Activated naive CD4-positive, alpha-beta T cell treated with anti-CD3 and anti-CD28 coated beads, Interleukin-2, amount 50 U/mL, for 72 hours (primary cell): ENCODE results near the gene TRIP12. TPM values are rescaled to one million over a fixed set of nuclear protein-coding genes. Genes with fewer than 3 reads are reported as not detected.

Experiments used
- ATAC-seq, 2 donors: fragments of 150-1000 bp; cut with Tn5 transposase; 2 replicates each; pipeline ENCODE4 v1.10.0; 2021; ENCODE audit warnings: mild to moderate bottlenecking in 2 of 2, moderate library complexity in 2 of 2
- DNase-seq, 2 donors: peaks; one replicate each; pipeline ENCODE4 v3.0.0; 2021 to 2022; ENCODE audit warnings: low spot score in 2 of 2
- H3K27ac Mint-ChIP-seq, 2 donors: one replicate each; pipeline ENCODE4 v1.8.0; 2022; ENCODE audit warnings: mild to moderate bottlenecking in 2 of 2, mixed read lengths in 2 of 2
- H3K36me3 Mint-ChIP-seq, 2 donors: one replicate each; pipeline ENCODE4 v1.8.0; 2022; ENCODE audit warnings: mixed read lengths in 2 of 2
- H3K9me3 Mint-ChIP-seq, 2 donors: one replicate each; pipeline ENCODE4 v1.8.0; 2022; ENCODE audit warnings: mixed read lengths in 2 of 2
- total RNA-seq, 2 donors: library from RNA; stranded (reverse); gene quantifications; one replicate each; pipeline ENCODE4 v1.2.3, GENCODE V29; 2022

TRIP12 gene
- total RNA-seq, 2 donors from 2014 or later, result 213 to 262 TPM

DNA sequence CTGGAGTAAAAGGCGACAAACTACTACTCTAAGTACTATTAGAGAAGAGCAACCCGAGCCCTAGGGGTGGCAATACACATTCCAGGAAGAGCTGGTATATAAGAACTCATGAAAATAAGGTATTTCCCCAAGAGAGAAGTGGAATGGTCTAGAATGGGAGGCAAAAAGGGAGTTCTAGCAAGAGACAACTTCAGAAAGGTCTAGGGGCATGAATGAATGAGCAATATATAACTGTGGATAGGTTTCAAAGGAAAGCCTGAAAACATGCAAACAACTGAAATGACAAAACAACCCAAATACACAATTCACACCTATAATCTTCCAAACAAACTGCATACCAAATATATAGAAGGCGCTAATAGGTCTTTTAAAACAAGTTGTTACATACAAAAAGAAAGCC is 22.2 kb downstream of the TRIP12 start:
- H3K27ac Mint-ChIP-seq, result no peak overlapping the region
- H3K36me3 Mint-ChIP-seq, result peaks cover 7 to 20% of the 10 kb centered on the region in 2 donors
- H3K9me3 Mint-ChIP-seq, result no peaks in the 10 kb centered on the region
- peak in 1 of 2 donors; percentile 66 for ATAC-seq
- DNase-seq, result no peak

DNA sequence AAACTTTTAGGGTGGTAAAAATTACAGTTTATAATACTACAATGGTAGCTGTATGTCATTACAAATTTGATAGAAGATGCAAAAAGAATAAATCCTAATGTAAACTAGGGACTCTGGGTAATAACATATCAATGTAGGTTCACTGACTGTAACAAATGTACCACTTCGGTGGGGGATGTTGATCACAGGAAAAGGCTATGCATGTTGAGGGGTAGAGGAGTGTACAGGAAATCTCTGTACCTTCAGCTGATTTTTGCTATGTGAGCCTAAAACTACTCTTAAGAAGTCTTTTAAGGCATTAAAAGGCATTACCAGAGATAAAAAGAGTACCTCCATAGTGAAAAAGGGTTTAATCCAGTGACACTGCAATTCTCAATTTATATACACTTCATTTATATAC is 25.0 kb downstream of the TRIP12 start:
- no peak for DNase-seq
- ATAC-seq, result no peak
- Mint-ChIP-seq H3K27ac (no peak overlapping the region), H3K9me3 (no peaks in the 10 kb centered on the region), H3K36me3 (peaks cover 0 to 5% of the 10 kb centered on the region in 2 donors)

DNA sequence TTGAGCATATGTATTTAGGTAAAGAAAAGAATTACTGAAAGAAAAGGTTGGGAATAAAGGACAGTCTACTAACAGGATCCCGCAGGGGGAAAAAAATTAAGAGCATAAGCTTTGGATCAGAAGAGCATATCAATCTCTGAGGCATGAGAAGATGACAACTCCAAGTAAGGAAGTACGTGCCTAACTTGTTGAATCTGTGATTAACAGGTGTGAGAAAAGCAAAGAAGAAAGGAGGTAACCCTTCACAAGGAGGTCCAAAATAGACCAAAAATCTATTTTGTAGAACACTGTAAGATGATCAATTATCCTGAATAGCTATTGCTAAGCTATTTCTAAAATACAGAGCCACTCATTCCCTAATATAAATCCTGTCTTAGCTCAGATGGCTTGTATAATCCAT is 32.8 kb downstream of the TRIP12 start:
- no peaks in the 10 kb centered on the region for H3K9me3 Mint-ChIP-seq
- DNase-seq (no peak), ATAC-seq (no peak)
- H3K36me3 Mint-ChIP-seq, result peaks cover 5 to 7% of the 10 kb centered on the region in 2 donors
- no peak overlapping the region for H3K27ac Mint-ChIP-seq

DNA sequence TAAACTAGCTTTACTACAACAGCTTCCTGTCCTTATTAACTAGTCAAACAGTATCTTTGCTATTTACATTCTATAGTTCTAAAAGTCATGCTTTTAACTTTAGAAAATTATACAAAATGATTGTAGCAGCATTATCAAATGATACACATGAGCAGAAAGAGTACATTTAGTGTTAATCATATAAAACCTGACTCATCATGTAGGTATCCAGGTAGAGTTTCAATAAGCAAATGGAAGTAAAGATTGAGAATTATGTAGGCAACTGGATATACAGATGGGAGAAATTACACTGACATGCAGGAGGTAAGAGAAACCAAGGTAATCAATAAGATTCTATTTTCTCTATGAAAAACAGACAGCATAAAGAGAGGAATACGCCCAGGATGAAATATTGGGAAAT is 33.8 kb downstream of the TRIP12 start:
- H3K9me3 Mint-ChIP-seq, result no peaks in the 10 kb centered on the region
- H3K36me3 Mint-ChIP-seq, result peaks cover 5 to 7% of the 10 kb centered on the region in 2 donors
- DNase-seq, result no peak
- peak overlapping the region in 1 of 2 donors; percentile 6 for H3K27ac Mint-ChIP-seq
- no peak for ATAC-seq

DNA sequence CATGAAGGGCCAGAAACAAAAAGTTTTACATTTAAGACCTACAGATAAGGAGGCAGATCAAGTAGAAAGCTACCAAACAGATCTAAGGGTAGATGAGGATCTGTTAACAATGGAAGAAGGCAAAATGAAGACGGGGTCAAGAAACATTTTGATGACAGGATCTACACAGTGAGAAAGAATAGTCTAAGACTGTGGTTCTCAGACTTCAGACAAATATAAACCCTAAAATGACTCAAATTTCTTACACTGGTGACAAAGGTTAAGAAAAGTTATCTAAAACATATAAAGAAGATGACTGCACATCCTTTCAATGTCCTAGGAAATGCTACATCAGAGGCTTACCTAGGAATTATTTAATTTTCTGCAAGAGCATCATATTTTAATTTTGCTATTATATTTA is 34.4 kb downstream of the TRIP12 start:
- H3K27ac Mint-ChIP-seq, result no peak overlapping the region
- H3K9me3 Mint-ChIP-seq, result no peaks in the 10 kb centered on the region
- peaks cover 5 to 7% of the 10 kb centered on the region in 2 donors for H3K36me3 Mint-ChIP-seq
- ATAC-seq, result peak in 1 of 2 donors; percentile 62
- DNase-seq, result no peak

DNA sequence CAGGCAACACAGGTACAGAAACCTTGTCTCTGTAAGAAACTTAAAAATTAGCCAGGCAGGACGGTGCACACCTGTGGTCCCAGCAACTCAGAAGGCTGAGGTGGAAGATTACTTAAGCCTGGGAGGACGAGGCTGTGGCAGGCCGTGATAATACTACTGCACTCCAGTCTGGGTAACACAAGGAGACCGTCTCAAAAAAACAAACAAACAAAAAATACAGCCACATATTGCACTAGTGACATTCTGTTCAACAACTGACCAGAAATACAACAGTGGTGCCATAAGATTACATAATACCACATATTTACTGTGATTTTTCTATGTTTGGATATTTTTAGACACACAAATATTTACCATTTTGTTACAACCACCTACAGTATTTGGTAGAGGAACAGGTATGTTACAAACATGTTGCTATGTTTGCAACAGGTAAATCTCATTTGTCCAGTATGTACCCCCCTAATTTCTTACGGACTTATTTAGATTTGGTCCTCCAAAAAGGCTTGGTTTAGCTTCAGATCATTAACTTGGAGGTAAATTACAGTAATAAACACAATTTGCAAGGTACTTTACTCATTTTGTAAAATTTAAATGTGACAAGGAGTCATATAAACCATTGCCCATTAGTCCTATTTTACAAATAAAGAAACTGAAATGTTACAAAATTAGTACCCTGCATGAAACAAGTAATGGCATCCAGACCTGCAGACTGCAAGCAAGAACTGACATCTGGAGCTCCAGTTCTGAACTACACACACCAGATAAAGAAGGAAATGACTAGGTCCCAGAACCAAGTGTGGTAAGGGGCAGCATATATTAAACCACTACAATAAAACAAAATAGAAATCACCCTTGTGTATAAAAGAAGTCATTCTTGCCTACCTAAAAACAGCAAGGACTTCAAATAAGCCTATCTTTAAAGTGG is 36.8 kb downstream of the TRIP12 start:
- peak; percentile 31 to 92 for ATAC-seq
- no peaks in the 10 kb centered on the region for H3K9me3 Mint-ChIP-seq
- peaks cover 5 to 7% of the 10 kb centered on the region in 2 donors for H3K36me3 Mint-ChIP-seq
- DNase-seq, result no peak
- no peak overlapping the region for H3K27ac Mint-ChIP-seq

DNA sequence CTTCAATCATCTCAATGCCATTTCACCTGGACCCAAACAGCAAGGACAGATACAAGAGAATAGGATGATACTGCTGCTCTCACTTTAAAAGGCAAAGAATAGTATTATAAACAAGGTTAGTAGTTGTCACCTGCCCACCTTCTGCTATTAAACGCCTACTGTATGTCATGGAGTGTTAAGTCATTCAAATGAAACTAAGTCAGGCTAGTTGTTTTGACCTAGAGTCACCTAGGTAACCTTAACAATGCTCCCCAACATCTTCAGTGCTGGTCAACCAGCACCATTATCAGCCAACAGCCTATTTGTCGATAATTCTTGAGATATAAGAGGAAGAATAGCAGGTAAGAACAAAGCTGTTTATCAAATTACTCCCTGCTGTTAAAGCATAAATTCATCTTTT is 39.2 kb downstream of the TRIP12 start:
- Mint-ChIP-seq H3K9me3 (no peaks in the 10 kb centered on the region), H3K36me3 (peaks cover 7% of the 10 kb centered on the region in 2 donors), H3K27ac (no peak overlapping the region)
- ATAC-seq (no peak), DNase-seq (no peak)

DNA sequence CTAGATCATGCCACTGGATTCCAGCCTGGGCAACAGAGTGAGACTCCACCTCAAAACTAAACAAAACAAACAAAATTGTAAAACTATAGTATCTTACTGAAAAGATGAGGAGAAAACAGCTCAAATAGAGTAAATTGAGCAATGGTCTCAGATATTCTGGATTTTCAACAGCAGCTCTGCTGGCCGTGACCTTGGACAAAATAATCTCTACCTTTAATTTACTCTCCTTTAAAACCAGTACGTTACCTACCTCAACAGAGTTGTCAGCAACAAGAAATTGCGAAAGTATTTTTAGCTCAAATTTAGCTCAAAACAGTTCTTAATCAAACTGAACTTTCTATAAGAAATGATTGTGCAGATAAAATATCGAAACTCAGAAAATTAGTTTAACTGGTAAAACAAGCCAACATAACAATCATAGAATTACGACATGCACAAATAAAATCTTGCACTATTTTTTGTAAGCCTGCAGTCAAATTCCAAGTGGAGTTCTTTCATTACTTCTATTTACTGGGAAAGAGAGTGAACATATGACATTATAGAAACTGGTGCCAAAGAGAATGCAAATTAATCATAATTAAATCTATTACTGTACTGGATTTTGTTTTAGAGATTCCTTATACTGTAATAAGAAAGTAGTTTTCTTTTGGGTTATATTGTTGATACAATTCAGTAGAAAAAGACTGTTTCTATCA is 40.8 kb downstream of the TRIP12 start:
- no peak for DNase-seq
- H3K27ac Mint-ChIP-seq, result no peak overlapping the region
- no peak for ATAC-seq
- peaks cover 7% of the 10 kb centered on the region in 2 donors for H3K36me3 Mint-ChIP-seq
- H3K9me3 Mint-ChIP-seq, result no peaks in the 10 kb centered on the region

DNA sequence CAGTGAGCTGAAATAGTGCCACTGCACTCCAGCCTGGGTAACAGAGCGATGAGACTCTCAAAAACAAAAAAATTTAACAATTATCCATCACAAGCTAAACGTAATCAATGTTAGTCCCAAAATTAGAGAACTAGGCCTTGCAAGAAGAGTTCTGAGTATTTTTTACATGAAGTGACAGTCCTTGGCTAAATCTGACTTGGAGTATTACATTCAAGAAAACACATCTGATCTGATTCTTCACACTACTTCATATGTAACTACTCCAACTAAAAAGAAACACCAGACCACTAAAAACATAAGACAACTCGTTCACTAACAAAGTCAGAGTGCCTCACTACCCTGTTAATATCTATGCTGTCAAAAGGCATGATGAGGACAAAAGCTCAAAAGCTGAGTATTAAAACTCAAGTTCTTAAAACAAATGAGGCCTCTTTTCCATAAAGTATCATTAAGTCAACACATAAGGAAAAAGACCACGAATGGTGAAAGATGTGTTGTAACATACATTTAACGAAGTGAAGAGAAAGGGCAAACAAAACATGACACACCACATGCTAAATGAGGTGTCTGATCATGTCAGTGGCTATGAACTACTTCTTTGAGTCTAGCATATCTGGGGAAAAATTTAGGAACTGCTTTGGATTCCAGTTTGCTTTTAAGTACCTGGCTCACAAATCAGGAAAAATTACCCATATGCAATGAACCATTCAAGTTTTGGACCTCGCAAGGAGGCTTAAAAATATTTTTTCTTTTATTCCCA is 42.4 kb downstream of the TRIP12 start:
- DNase-seq, result no peak
- Mint-ChIP-seq H3K9me3 (no peaks in the 10 kb centered on the region), H3K36me3 (peaks cover 7% of the 10 kb centered on the region in 2 donors), H3K27ac (no peak overlapping the region)
- ATAC-seq, result no peak

DNA sequence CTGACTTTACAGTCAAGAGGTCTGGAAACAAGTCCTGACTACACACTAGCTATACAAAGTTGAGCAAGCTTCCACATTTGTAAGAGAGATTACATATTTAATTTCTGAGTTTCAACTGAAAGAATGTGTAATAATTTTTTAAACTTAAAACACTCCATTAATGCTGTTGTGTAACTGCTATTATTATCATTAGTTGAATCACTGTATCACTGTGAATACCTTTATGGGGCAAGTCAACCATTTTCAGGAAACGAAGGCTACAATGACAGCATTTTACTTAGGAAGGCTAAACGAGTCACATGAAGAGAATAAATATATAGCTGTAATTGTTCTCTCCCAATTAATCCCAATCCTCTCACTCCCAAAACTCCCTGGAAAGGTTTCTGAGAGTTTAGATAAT is 46.3 kb downstream of the TRIP12 start:
- H3K9me3 Mint-ChIP-seq, result no peaks in the 10 kb centered on the region
- H3K36me3 Mint-ChIP-seq, result peaks cover 7 to 24% of the 10 kb centered on the region in 2 donors
- no peak for ATAC-seq
- no peak overlapping the region for H3K27ac Mint-ChIP-seq
- no peak for DNase-seq

DNA sequence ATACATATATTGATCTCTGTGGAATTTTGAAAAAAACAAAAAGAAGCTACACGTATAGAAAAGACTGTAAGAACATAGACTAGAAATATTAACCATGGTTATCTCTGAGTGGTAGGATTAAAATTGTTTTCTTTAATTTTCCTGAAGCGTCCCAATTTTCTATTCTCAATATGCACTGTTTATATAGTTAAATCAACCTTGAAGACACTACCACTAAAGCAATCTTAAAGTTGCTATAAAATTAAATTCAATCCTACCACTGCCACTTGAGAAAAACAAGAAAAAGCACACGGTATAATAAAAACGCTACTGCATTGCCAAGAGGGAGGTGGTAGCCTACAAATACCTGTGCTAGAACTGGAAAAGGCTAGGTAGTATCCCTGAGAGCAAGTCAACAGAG is 47.2 kb downstream of the TRIP12 start:
- Mint-ChIP-seq H3K36me3 (peaks cover 15 to 33% of the 10 kb centered on the region in 2 donors), H3K27ac (no peak overlapping the region), H3K9me3 (no peaks in the 10 kb centered on the region)
- DNase-seq (no peak), ATAC-seq (no peak)

DNA sequence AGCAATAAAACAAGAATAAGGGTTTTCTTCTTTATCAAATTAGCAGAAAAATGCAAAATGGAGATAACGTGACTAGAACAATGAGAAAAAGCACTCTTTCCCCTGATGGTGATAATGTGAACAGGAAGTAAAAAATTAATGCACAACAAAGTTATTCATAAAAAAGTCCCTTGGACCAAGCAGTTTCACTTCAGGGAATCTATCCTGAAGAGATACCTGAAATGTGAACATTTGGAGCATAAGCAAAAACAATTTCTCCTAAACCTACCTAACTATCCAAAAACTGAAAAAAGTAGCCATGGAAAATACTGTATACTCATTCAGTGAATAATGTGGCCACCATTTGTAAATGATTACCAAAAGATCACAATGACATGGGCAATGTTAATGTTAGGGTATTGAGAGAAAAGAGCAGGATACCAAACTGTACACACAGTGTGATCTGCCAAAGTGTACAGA is 48.7 kb downstream of the TRIP12 start:
- H3K27ac Mint-ChIP-seq, result no peak overlapping the region
- ATAC-seq, result no peak
- no peaks in the 10 kb centered on the region for H3K9me3 Mint-ChIP-seq

DNA sequence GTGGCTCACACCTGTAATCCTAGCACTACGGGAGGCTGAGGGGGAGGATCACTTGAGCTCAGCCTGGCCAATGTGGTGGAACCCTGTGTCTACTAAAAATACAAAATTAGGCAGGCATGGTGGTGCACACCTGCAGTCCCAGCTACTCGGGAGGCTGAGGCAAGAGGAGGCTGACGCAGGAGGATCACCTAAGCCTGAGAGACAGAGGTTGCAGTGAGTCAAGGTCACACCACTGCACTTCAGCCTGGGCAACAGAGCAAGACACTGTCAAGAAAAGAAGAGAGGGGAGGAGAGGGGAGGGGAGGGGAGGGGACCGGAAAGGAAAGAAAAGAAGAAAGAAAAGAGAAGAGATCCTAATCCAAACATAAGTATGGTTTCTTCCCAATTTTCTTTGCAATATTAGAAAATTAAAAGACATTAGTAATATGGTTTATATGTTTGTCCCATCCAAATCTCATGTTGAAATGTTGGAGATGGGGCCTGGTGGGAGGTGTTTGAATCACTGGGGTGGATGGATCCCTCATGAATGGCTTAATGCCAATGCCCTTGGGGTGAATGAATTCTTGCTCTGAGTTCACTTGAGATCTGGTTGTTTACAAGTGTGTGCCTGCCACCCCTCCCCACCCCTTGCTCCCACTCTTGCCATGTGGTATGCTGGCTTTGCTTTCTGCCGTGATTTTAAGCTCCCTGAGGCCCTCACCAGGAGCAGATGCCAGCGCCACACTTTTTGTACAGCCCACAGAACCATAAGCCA is 50.7 kb downstream of the TRIP12 start:
- H3K27ac Mint-ChIP-seq, result no peak overlapping the region
- no peaks in the 10 kb centered on the region for H3K9me3 Mint-ChIP-seq
- ATAC-seq, result no peak
- H3K36me3 Mint-ChIP-seq, result peaks cover 14 to 38% of the 10 kb centered on the region in 2 donors
- DNase-seq, result no peak

More for the DNA sequence above, 48.7 kb downstream of the TRIP12 start:
- peaks cover 14 to 38% of the 10 kb centered on the region in 2 donors for H3K36me3 Mint-ChIP-seq
- DNase-seq, result no peak

DNA sequence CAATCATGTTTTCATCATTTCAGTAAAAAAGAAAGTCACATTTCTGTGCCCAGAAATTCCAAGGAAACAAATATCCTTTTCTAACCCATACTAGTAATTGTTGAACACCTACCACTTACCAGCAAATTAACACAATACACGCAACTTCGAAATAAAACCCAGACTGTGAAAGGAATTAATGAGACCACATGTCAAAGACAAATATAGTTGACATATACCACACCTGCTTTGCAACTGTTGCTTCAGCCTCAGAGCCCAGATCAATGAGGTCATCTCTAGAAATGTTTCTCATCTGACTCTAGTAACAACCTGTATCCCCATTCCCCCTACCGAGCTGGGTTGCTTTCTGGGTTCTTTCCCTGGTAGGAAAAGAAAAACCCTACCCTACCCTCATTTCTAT is 52.6 kb downstream of the TRIP12 start:
- no peaks in the 10 kb centered on the region for H3K9me3 Mint-ChIP-seq
- no peak for ATAC-seq
- DNase-seq, result no peak
- H3K27ac Mint-ChIP-seq, result peak overlapping the region in 1 of 2 donors; percentile 34
- H3K36me3 Mint-ChIP-seq, result peaks cover 14 to 45% of the 10 kb centered on the region in 2 donors

DNA sequence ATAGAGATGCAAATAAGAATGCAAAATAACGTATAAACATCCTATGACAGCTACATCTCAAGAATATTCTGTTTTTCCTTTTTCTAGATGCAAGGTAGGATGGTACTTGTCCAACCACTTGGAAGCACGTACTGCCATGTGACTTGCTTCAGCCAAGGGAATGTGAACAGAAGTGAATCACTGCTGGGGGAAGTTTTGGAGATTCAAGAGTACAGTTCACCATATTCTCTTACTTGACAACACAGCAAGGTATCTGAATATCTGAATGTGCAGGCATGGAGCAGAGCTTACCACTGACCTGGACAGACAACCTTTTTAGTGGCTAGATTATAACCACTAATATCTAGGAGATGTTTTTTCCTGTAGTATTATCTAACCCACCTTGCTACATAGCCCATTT is 53.0 kb downstream of the TRIP12 start:
- DNase-seq (no peak), ATAC-seq (no peak)
- Mint-ChIP-seq H3K27ac (peak overlapping the region in 1 of 2 donors; percentile 34), H3K9me3 (no peaks in the 10 kb centered on the region), H3K36me3 (peaks cover 14 to 45% of the 10 kb centered on the region in 2 donors)

DNA sequence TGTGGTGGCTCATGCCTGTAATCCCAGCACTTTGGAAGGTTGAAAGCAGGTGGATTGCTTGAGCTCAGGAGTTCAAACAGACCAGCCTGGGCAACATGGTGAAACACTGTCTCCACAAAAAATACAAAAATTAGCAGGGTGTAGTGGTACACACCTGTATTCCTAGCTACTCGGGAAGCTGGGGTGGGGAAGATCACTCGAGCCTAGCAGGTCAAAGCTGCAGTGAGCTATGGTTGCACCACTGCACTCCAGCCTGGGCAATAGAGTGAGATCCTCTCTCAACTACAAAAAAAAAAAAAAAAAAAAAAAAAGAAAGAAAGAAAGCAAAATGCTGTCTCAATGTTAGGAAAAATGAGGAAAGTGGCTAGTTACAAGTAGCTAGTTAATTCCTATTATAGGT is 56.8 kb downstream of the TRIP12 start:
- no peaks in the 10 kb centered on the region for H3K9me3 Mint-ChIP-seq
- H3K36me3 Mint-ChIP-seq, result peaks cover 11 to 30% of the 10 kb centered on the region in 2 donors
- H3K27ac Mint-ChIP-seq, result no peak overlapping the region
- ATAC-seq (no peak), DNase-seq (no peak)
